Hypothalamus (tissue), 51 donors: ENCODE measurements around the gene MPL.

Experiments
- DNase-seq, 51 donors: peaks; one replicate each; lab custom pipeline; 2025; lab: John Stamatoyannopoulos, UW

The MPL gene

GRCh38 chr1:43351421-43352350, 14.1 kb downstream of the MPL start:
- DNase-seq, result no peak

DNA sequence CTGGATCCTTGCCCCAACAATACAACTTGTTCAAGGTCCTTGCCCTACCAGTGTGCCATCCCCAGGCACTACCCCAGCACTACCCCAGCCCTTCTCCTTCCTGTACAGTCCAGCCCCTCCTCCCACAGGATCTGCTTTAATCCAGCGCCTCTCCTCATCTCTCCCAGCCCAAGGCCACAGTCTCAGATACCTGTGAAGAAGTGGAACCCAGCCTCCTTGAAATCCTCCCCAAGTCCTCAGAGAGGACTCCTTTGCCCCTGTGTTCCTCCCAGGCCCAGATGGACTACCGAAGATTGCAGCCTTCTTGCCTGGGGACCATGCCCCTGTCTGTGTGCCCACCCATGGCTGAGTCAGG, 14.7 kb downstream of the MPL start:
- DNase-seq, result no peak

DNA sequence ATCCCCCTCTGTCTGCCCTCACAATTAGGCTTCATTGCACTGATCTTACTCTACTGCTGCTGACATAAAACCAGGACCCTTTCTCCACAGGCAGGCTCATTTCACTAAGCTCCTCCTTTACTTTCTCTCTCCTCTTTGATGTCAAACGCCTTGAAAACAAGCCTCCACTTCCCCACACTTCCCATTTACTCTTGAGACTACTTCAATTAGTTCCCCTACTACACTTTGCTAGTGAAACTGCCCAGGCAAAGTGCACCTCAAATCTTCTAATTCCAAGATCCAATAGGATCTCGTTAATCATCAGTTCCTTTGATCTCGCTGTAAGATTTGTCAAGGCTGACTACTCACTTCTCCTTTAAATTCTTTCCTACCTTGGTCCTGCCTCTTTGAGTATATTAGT, 15.3 kb downstream of the MPL start:
- DNase-seq, result no peak

GRCh38 chr1:43354471-43354870, 16.9 kb downstream of the MPL start:
- DNase-seq, result no peak

DNA sequence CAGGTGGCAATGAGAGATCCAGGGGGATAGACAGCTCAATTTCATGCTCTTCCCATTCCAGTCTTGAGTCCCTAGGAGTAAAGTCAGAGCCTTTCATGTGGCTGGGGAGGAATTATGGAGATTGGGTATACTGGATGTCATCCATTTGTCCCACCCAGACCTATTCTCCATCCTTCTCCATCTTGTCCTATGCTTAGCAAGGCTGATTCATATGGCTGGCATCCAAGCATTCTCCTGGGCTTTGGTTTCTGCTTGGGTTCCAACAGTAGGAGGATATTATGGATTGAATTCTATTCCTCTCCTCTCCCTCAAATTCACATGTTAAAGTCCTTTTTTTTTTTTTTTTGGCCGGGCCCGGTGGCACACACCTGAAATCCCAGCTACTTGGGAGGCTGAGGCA, 17.3 kb downstream of the MPL start:
- DNase-seq, result no peak

DNA sequence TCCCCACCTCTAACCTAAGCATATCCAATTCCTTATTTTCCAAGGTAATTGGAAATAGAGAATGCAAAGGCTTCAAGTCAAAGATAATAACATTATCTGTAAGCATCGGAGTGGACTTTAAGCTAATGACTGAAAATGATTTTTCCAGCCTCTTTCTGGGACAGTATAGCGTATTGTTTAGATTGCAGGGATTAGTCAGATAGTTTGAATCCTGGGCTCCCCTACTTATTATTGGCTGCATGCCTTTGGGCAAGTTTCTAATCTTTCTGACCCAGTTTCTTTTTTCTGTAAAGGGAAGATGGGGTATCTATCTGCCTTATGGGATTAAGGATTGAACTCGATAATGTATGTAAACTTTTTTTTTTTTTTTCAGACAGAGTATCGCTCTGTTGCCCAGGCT, 19.6 kb downstream of the MPL start:
- DNase-seq, result no peak

DNA sequence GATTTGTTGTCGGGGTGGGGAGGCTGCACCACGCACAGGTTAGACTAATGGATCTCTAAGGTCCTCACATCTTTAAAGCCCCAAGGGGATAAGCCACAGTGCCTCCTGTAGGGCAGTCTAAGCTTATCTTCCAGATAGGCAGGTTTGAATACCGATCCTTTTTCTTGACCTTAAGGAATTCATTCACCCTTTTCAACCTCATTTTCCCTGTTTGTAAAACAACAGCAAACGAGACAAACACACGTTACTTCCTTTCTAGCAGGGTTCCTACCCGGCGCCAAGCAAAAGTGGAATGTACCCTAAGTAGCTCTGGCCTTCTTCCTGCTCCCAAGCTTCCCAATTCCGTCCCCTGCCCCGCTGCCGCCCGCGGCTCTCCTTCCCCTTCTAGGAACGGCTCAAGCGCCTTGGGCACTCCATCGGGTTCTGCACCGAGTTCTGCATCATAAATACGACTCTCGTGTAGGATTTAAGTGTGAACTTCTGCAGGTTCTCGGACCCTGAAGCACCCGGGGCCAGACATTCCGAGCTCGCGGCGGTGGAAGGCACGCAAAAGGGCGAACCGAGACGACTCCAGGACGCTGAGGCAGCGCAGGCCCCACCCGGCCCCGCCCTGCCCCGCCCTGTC, 20.6 kb downstream of the MPL start:
- peak in 4 of 51 donors; percentile 29 to 74 (median 54) for DNase-seq

DNA sequence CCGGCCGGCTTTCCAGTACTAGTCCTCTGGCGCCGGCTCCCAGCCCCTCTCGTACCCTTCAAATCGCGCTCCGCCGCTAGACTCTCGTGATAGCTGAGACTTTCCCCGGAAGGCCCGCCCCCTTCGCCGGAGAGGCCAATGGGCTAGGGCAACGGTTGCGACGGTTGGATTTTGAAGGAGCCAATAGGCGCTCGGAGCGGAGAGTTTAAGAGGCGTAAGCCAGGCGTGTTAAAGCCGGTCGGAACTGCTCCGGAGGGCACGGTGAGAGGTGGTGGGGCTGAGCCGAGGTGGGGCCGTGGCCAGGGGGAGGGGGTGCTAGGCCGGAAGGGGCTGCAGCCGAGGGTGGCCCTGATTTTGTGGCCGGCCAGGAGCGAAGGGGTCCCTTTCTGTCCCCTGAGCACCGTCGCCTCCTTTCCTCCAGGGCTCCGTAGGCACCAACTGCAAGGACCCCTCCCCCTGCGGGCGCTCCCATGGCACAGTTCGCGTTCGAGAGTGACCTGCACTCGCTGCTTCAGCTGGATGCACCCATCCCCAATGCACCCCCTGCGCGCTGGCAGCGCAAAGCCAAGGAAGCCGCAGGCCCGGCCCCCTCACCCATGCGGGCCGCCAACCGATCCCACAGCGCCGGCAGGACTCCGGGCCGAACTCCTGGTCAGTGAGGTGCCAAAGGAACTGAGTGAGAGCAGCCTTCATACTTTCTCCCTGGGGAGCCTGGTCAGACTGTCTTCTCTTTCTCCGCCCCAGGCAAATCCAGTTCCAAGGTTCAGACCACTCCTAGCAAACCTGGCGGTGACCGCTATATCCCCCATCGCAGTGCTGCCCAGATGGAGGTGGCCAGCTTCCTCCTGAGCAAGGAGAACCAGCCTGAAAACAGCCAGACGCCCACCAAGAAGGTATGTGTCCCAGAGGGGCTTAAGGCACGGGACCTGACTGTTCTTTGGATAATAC, 21.4 kb downstream of the MPL start, which contains the start of gene CDC20:
TSS of gene CDC20 (plus strand) at position 236 of the 948 bp plus-strand sequence. CDS start at position 471, 235 bp downstream.
- peak; percentile 50 to 99 (median 93) for DNase-seq

DNA sequence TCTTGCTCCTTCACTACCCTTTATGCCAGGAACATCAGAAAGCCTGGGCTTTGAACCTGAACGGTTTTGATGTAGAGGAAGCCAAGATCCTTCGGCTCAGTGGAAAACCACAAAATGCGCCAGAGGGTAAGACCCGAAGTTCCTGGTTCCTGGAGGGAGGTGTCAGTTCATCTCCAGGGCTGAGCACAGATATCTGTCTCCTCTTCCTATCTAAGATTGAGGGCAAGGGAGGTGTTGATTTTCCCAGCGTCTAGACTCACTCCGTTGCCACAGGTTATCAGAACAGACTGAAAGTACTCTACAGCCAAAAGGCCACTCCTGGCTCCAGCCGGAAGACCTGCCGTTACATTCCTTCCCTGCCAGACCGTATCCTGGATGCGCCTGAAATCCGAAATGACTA, 22.1 kb downstream of the MPL start:
- DNase-seq, result no peak

GRCh38 chr1:43360616-43361015, 23.0 kb downstream of the MPL start:
- DNase-seq, result no peak

GRCh38 chr1:43363283-43363934, 25.8 kb downstream of the MPL start:
- no peak for DNase-seq

- no peak for DNase-seq
Observed at GRCh38 chr1:43363935-43364525, 26.4 kb downstream of the MPL start.

DNA sequence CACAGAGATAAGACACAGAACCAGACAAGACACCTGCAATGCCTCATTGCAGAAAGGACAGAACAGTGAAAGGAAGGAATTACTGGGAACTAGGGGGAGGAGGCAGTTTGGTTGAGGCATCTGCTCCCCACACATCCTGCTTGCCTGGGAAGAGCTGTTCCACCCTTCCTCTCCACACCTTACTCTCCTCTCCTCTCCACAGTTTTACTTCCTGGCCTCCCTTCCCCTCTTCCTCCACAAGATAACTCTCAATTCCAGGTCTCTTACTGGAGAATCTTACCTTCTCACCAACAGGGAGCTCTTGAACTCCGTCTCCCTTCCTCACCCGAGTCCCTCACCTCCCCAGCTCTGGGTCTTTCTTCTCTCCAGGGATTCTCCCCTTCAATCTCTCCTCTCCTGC, 28.1 kb downstream of the MPL start:
- no peak for DNase-seq

DNA sequence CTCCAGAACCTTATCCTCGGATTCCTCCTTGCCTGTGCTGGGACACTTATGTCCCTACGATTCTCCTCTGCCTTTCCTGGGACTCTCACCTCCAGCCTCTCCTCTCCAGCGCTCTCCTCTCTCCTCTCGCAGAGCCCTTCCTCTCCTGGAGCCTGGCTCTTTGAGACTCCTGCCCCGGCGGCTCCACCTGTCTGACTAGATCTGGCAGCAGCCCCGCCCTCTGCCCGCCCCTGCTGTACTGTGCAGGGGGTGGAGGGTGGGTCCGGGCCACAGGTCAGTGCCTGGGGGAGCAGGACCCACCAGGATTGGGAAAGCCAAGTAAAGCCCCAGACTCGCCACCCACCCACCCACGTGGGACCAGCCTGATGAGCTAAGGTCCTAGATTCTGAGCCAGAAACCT, 28.6 kb downstream of the MPL start:
- no peak for DNase-seq

- no peak for DNase-seq
Observed at GRCh38 chr1:43366601-43367025, 29.0 kb downstream of the MPL start.

DNA sequence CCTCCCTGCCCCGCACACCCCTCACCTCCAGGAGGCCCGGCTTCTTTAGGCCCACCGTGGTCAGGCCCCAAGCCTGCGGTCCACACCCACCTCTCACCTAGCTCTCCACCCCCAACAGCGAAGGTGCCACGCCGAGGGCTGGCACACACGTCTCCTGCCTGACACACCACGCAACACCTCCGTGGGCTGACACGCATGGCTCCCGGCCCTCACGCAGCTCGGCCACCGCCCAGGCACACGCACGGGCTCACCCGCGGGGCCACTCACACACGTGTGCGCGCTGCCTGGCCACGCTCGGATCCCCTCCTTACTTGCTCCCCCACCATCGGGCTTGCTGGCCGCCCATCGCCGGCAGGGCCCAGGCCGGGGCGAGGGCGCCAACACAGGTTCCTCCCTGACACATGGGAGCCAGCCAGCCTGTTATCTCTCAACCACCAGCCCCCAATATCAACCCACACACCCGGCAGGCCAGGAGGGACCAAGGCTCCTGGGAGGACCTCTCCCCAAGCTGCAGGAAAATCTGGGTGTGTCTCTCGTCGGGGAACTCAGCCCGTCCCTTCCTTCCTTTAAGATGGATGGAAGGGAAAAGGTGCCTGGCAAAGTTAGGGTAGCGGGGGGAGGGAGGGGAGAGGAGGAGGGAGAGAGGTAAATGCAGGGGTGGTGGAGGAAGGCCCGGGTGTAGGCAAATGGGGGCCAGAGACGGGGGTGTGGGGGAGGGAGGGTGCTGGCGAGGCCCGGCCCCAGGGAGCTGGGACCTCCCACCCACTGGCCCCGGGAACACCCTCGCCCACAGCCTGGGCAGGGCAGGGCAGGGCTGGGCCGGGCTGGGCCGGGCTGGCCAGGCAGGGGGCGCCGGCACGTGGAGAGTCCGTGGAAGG, 29.6 kb downstream of the MPL start:
- peak in 5 of 51 donors; percentile 10 to 35 (median 27) for DNase-seq

- peak; percentile 30 to 94 (median 84) for DNase-seq
Observed at GRCh38 chr1:43367904-43368645, 30.5 kb downstream of the MPL start, which contains the start of gene ELOVL1. ELOVL1 (minus strand) TSS chr1:43368011; CDS start chr1:43365609, 2,402 bp downstream.

DNA sequence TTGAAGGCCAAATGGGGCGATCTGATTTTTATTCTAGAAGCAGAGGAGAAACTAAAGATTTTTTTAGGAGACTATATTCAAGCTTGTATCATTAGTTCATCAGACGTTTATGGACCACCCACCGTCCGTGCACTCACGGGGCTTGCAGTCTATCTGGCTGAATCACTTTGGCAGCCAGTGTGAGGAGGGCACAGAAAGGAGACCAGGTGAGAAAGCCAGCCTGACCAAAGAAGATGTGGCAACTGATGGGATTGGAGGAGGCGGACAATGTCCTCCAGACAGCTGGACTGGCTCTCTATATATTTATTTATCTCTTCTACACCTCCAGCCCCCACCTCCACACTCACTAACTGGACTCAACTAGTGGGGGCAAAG, 31.0 kb downstream of the MPL start:
- peak in 1 of 51 donors; percentile 21 for DNase-seq
